Fibroblast of peridontal ligament (primary cell): ENCODE measurements around the gene STK39.

Source experiments
- DNase-seq: peaks from one replicate; pipeline ENCODE4 v3.0.0-alpha.2; 2010; ENCODE audit errors: extremely low read depth

Gene STK39

DNA sequence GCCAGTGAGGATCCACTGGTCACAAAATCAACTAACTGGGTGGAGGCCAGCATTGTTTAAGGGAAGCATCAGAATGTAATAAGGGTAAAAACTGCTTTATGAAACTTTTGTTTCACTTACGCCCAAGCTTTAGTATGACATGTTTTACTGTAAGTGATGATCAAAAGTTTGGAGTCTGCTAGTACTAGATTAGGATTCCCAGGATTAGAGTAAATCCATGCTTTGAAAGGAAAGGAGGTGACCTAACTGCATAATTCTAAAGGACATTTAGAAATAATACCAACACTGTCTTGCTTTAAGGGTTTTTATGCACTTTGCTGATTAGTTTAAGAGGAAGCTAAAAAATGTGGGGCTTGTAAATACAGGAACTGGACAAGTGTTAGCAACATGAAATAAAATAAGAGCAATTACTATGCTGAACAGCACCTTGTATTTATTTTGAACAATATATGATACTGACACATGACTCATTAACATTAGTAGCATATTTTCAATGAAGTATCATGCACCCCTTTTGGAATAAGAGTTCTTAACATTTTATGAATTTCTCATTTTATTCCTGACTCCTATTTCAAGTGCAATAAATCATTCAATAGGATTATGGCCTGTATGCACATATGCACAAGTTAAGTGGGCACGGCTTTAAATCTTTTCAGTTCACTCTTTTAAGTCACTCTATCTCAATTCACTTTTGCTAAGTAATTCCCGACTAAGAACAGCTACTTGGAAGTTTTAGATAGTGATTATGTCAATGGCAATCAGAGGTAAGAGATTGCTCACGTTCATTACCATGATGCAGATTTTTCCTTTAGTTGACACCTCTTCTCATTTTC is 62.5 kb downstream of the STK39 start:
- no peak for DNase-seq

DNA sequence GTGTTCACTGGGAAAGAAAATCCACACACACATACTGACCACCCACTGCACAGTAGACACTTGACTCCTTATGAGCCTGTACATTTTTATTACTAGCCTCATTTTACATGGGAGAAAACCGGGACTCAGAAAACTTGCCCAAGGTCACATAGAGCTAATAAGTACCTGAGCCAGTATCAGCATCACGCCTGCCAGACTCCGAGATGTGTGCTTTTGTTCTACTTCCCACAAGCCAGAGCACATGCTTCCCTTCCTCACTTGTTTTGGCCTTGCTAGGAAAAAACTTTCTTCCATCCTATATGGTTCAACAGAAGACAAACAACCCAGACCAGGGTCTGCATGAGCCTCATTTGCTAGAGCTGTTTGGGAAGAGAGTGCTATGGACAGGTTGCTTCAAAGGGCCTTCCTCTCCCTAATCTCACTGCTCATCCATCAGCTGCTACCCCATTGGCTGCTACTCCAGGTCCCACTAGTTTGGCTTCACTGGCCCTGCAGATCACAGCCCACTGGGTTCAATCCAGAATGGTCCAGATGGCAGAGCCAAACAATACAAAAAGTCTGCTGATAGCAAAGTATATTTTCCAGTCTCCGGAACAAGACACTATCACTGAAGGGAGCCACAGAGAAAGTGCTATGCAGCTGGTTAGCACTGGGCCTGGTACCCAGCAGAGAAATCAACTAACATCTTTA is 63.9 kb downstream of the STK39 start:
- DNase-seq: no peak

DNA sequence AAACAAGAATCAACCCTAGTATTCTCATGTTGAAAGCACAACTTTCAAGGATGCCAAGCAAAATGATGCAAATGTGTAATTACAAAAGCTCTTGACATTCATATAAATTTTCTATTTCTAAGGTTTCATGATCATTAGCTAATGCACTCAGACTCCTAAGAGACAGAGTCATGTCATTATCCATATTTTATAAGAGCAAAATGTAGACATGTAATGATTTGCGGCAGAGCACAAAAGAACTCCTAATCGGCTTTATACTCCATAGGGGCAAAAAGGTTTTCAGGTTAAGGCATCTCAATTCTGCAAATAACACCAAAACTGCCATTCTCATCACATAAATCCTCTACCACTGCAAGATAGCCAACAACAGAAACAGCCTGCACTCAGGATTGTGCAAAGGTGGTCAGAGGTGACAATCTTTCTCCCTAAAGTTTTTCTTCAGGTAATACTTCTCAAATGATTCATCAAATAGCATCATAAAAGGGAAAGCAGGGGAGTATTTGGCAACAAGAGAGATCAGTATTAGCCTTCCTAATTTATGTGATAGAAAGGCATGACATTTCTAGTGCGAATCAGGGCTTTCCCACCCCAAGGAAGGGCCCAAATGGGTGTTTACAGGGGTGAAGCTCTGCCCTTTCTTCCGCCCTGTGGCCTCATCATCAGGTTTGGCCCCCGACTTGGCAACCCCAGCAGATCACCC is 64.7 kb downstream of the STK39 start:
- no peak for DNase-seq

DNA sequence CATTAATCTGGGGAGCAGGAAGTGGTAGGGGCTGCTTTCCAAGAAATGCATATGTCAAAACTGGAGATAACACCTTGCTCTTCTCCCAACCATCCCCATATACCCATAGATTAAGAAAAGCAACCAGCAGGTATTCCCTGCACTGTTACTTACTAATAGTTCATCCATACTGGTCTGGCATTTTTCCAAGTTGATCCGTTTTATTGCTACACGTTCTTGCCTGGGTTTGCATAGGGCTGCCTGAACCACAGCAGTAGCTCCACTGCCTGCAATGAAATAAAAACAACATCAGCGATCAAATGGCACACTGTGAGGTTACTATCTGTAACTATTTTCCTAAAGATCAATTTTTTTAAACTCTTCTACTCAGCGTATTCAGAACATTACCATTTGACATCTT is 65.6 kb downstream of the STK39 start:
- no peak for DNase-seq

DNA sequence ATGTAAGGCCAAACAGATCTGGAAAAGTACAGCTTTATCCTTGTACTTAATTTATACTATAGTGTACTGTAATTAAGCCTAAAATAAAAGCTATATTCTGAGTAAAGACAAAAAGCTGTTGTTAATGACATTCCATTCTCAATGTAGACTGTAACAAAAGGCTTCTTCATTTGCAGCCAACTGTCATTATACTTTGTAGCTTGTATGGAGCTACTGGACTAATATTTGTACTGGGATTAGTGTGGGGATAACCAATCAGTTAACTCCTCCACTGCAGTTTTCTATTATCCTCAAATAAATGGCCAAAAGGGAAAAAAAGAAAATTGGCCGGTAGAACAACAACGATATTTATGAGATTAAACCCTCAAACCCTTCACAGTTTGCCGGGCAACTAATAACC is 66.5 kb downstream of the STK39 start:
- no peak for DNase-seq

DNA sequence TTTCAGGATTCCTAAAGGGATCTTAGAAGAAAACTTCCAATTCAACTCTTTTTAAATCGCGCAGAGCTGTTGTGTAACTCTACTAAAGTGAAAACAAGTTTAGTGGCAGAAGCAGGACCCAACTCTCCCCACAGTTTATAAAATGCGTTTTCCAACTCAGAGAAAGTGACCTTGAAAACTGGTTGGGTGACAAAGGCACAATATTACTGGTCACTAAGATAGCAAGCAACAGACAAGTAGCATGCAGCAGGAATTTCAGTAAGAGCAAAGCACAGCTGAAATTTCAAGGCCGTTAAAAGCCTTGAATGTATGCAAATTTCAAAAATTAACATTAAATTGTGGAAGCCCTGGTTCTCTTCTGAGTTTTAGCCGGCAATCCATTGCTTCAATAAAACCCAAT is 66.9 kb downstream of the STK39 start:
- DNase-seq: no peak

DNA sequence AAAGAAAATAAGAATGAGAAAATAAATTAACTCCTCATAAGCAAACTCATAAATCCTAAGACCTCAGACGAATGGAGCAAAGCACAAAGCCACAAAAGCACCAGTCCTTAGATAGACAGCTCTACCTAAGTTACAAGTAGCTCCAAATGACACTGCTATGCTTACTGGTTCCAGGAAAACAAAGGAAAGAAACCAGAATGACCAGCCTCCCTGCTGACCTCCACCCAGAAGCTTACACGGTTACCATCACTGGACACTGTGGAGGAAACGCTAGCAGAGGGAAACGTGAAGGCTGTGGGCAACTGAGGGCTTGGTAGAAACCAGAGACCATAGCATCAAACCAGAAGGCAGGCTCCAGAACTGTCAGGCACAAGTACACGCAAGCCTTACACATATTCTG is 67.8 kb downstream of the STK39 start:
- no peak for DNase-seq

DNA sequence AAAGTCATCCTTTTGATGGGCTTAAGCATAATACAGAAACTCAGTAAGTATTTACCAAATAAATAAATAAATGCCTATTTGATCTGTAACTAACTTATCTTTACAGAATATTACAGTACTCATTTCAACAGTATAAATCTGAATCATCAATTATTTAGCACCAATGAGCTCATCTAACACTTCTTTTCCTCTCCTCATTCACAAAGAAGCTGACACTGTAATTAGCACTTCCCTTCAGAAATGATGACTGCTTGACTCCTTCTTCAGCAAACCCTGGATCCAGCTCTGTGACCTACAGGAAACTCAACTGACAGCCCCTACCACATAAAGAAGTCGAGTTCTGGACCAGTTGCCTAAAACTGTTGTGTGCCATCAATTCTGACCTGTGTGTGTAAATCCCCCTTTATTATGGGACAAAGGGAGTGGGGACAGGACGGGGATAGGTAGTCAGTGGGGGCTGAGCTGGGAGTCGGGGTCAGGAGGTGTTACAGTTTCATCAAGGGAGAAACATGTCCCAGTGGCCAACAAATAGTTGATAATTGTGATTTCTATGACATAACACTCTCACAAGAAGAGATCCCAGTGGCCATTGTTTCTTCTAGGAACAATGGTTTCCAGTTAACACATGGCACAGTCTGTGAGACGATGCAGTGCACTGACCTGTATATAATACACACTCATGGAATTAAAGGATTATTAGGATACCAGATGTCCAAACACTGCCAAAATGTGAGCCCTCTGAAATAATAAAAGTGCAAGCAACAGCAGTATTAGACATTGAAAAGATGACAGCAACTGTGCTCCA is 68.7 kb downstream of the STK39 start:
- no peak for DNase-seq

DNA sequence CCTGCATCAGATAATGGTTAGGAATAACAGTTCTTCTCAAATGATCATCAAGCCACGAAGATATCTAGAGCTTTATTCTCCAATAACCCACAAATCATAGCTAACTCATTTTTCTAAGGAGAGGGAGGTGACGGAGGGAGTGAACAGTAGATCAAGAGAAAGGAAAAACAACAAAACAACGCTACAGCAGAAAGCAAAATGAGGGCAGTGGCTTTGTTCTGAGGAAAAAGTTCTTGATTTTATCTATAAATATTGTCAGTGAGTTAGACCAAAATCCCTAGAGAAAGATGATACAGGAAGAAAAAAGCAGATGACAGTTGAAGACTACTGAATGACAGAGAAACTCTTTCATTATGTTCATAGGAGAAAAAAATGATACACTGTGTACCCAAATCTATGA is 71.0 kb downstream of the STK39 start:
- DNase-seq: no peak

DNA sequence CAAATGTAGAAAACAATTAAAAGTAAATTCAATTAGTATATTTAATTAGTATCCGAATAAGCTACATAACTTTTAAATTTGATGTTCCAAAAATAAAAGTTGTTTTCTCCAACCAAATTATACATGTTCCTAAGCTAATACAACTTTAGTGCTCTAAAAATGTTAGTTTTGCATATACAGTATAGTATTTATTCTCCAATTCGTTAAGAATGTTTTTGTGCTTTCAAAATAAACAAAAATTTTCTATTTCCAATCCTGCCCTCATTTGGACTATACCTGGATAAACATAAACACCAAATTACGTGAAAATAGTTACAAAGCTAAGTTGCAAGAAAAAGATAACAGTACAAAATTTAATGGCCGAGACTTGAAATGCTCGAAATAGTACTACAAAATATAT is 71.9 kb downstream of the STK39 start:
- DNase-seq: no peak

DNA sequence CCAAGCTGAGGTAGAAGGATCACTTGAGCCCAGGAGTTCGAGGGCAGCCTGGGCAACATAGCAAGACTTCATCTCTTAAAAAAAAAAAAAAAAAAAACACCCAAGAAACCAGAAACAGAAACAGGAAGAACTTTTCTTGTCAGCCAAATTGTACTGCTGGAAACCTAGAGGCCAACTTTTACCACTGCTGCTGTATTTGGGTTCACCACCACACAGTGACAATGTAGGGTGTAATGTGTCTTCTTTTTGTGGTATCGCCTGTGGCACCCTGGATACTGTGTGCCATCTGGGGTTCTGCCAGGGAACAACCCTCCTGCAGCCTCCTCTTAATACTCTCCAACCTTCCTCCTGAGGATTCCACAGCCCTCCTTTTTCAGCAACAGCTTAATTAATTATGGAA is 72.6 kb downstream of the STK39 start:
- DNase-seq: no peak

DNA sequence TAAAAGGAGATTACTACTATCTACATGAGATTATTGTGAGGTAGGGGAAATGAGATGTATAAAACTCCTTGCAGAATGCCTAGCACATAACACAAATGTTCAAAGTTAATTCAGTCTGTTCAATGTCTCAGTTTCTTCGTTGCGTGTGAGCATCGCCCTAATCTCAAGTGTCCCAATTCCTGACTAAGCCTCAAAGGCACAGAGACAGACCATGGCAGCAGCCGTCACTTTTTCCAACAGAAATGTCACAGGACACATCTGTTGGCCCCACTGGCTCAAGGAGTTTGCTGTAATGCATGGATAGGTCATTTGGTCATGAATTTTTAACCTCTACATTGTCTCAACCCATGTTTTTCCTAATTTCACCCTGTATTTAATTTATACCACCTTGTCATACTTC is 75.3 kb downstream of the STK39 start:
- DNase-seq: no peak

DNA sequence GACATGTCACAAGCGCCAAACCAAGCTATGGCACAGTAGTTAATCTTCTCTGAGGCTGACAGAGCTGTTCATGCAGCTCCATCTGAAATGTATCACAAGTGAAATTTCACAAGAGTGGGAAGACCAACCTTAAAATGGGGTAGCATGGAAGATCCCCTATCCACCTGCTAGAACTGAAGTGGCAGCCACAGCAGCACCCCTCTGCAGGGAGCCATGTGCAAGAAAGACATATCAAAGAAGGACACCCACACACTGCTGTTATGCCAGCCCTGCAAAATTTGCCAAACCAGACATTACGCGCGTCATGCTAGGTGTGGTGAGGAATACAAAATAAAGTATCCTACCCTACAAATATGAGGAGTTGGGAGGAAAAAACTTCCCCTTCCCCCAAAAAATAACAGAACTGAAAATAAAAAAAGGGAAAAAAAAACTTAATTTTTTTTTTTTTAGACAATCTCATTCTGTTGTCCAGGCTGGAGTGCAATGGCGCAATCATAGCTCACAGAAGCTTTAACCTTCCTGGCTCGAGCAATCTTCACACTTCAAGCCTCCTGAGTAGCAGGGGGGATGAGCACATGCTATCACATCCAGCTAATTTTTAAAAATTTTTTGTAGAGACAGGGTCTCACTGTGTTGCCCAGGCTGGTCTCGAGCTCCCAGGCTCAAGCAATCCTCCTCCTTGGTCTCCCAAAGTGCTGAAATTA is 76.2 kb downstream of the STK39 start:
- no peak for DNase-seq

DNA sequence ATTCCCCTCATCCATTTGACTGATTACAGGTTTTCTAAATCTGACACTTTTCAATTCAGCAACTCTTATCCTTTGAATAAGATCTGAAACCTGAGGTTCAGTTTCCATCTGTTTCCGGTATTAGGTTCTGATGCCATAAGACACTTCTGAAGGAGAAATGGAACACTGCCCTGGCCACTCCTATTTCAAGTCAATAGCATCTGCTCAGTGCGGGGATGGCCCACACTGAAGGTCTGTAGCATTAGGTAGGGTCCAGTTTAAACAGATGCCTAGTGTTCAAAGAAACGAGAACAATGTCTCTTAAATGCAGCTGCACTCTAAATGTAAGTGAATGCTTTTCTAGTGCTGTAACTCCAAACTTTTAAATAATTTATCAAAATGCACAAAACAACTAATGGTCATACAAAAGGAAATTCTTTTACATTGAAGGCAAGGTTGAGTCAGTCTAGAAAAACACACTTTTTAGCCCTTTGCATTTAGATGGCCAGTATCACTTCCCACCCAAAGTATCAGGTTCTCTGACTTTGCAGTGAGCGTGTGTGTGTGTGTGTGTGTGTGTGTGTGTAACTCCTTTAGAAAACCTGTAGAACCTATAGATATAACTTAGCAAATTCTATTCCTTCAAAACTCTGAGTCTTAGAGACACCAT is 78.2 kb downstream of the STK39 start:
- no peak for DNase-seq

DNA sequence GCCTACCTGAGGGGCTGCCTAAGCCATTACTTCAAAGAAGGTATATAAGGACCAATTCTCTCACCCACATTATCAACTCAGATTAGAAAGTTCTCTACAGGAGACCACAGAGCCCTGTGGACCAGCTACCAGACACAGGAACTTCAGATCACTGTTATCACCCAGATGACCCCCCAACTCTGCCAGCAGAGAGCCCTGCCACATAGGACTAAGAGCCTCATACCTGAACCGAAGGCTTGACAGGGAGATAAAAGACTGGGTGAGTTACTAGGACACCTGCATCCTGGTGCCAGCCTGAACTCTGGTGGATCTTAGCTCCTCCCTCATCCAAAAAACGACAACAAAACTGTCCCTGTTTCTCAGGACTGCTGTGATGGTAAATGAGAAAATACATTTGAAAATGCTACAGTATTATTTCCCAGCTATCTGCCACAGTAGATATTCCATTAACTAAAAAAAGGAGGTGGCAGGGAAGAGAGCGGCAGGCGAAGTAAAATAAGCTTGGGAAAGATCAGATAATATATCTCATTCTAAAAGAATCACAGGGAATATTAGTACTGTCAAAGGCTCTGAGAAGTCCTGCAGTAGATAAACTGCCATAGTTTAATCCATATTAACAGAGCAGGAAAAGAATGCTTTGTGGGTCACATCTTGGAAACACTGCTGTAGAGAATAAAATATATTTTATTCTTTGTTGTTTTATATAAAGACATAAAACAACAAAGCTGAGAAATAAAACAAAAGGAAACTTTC is 79.7 kb downstream of the STK39 start:
- no peak for DNase-seq

DNA sequence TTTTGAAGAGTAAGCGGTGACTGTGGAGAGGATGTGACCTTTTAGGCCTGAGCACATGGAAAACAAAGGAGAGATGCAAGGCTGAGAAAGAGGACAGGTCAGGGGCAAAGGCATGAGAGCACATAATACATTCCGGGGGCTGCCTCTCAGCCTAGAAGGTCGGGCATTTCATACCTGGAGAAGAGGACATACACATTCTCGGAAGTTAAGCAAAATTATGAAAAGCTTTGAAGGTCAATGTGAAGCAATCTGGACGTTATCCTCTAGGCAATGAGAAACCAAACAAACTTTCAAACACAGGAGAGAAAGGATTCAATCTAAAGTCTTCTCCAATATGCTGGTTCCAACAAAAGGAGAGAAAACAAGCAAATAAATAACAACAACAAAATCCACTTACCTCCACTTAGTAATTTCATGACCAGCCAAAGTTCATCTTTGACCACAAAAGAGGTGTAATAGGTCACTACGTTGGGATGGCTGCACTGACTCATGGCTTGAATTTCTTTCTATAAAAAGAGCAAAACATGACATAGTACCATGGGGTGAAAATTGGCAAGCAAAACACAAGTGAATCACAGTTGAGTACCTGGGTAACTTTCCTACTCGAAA is 80.4 kb downstream of the STK39 start:
- DNase-seq: peak; percentile 29

DNA sequence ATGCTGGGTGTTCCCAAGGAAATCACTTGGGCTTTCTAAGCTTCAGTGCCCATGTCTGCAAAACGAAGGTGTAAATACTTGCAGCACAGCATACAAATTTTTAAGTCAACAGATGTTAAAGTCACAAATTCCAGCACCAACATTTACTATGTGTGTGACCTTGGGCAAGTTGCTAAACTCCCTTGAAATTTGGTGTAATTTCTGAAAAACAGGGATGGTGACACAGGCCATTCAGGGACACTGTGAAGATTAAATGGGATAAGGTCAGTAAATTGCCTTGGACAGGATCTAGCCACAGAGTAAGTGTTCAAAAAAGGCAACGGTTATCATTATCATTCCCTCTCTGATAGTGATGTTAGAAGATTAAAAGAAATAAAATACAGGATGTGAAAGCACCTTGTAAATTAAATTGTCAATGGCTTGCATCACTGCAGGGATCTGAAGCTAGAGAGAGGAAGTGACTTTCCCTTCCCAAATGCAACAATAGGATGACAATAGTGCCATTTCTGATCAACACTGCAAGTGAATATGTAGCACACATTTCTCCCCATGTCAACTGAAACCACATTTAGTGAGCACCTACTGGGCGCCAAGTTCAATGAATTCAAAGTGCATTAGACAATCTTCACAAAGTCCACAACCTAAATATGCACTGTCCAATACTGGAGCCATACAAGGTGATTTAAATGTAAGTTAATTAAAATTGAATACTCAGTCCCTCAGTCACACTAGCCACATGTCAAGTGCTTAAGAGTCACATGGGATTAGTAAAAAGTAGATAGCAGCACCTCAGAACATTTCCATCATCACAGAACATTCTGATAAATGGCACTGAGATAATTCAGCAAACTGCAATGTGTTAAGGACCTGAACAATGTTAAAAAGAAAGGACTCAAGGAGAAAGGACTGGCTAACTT is 81.2 kb downstream of the STK39 start:
- DNase-seq: no peak

DNA sequence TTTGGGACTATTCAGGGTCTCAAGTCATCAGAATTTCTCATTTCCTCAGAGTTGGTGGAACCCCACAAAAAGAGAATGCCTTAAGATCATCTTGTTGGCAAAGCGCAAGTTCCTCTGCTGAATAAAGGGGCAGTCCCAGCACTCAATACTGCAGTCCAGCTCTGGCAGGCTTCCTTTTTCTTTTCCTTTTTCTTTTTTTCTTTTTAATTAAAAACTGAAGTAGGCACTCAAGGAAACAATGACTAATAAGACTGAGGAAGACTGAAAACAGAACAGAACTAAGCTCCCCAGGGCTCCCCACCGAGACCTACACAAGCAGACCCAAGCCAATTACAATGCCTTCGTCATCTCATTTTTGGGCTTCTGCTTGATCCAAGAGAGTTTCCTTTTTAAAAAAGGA is 82.0 kb downstream of the STK39 start:
- peak; percentile 83 for DNase-seq

DNA sequence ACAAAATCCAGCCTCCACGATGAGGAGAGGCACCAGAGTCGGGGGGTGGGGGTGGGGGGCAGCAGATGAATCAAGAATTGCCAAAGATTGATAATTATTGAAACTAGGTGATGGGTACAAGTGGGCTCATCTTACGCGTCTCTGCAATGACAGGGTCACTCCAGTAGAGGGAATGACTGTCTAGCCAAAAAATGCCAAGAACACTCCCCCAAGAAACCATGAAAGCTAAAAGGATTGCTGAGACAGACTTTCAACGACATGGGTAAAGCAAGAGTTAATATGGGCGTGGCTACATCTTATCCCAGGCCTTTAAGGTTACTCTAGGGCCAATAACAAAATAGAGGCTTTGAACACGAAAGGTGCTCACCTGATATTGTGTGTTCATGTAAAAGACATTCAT is 86.5 kb downstream of the STK39 start:
- DNase-seq: no peak
